ENCODE data around the gene QSOX1.

GRCh38 chr1:180186831-180187230 lies 32.2 kb downstream of the QSOX1 start:
- TF ChIP-seq POLR2AphosphoS5 (IDR thresholded peaks at IDR 0.05) = no peak
- TF ChIP-seq CTCF (IDR thresholded peaks at IDR 0.05) = no peak
- TF ChIP-seq POLR2A (IDR thresholded peaks at IDR 0.05) = no peak
- TF ChIP-seq EP300 (IDR thresholded peaks at IDR 0.05) = no peak

Data from stomach (tissue), 4 donors.